Measurements from ENCODE around the gene AUP1.
A peak's percentile ranks its signal among the peaks of the same experiment; 100 is the strongest.

The AUP1 gene

GRCh38 chr2:74513605-74514367 lies 15.7 kb downstream of the AUP1 start:
- DNase-seq (ENCODE audit: low read depth), result no peak

- no peak for DNase-seq (ENCODE audit: low read depth)
Measured at GRCh38 chr2:74512744-74513604, 16.5 kb downstream of the AUP1 start.

GRCh38 chr2:74511104-74511989 lies 18.2 kb downstream of the AUP1 start:
- no peak for DNase-seq (ENCODE audit: low read depth)

DNA sequence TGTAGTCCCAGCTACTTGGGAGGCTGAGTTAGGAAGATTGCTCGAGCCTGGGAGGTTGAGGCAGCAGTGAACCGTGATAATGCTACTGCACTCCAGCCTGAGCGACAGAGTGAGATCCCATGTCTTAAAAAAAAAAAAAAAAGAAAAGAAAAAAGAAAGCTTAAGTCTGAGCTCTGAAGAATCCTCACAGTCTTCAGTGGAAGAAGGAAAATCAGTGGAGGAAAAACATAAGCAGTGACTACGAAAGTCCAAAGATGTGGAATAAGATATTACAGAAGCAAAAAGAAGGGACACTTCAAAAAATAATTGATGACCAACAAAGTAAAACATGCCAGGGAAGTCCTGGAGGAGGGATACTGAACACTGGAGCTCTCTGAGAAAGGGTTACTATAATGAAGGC lies 19.2 kb downstream of the AUP1 start:
- DNase-seq (ENCODE audit: low read depth), result no peak

- no peak for DNase-seq (ENCODE audit: low read depth)
Measured at GRCh38 chr2:74507926-74508520, 21.5 kb downstream of the AUP1 start.

DNA sequence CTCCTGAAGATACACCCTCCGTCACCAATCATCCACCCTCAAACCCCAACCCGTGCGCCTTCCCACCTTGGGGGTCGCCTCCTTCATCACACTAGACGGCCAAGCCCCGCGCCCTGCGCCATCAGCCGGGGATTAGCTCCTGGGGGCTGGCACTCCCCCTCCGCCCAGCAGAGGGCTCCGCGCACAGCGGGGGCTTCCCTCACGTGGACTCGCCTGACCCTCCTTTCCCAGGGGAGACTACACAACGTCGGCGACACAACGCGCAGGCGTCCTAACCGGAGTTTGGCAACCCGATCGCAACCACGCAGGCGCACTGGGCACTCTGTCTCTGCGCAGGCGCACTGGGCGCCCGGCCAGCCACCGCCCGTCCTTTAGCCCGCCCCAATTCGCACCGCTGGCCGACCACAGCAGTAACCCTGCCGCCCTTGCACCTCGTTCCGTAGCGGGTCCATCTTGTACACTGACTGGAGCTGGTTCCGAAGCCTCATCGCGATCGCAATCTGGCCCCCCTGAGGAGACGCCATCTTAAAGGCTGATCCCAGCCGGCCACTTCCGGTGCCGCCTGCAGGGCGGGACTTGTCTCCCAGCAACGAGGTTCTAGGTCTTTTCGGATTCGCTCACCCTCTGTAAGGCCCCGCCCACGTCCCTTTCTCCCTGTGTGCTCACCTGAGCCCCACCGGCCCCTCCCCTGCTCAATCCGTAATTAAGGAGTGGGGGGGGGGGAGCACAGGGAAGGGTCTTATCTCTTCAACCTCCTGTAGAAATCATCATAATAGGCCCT lies 22.2 kb downstream of the AUP1 start, which contains the start of gene PCGF1:
PCGF1 (minus strand) TSS at position 551 of the 781 bp plus-strand sequence; CDS start at position 524, 27 bp downstream.
- DNase-seq (ENCODE audit: low read depth), result peak; percentile 91

GRCh38 chr2:74505448-74506246 lies 23.9 kb downstream of the AUP1 start:
- no peak for DNase-seq (ENCODE audit: low read depth)

GRCh38 chr2:74504591-74504990 lies 24.9 kb downstream of the AUP1 start:
- DNase-seq (ENCODE audit: low read depth), result no peak

- DNase-seq (ENCODE audit: low read depth), result no peak
Measured at GRCh38 chr2:74503506-74504475, 25.7 kb downstream of the AUP1 start.

GRCh38 chr2:74502720-74503505 lies 26.6 kb downstream of the AUP1 start:
- no peak for DNase-seq (ENCODE audit: low read depth)

GRCh38 chr2:74502147-74502719 lies 27.3 kb downstream of the AUP1 start:
- no peak for DNase-seq (ENCODE audit: low read depth)

DNA sequence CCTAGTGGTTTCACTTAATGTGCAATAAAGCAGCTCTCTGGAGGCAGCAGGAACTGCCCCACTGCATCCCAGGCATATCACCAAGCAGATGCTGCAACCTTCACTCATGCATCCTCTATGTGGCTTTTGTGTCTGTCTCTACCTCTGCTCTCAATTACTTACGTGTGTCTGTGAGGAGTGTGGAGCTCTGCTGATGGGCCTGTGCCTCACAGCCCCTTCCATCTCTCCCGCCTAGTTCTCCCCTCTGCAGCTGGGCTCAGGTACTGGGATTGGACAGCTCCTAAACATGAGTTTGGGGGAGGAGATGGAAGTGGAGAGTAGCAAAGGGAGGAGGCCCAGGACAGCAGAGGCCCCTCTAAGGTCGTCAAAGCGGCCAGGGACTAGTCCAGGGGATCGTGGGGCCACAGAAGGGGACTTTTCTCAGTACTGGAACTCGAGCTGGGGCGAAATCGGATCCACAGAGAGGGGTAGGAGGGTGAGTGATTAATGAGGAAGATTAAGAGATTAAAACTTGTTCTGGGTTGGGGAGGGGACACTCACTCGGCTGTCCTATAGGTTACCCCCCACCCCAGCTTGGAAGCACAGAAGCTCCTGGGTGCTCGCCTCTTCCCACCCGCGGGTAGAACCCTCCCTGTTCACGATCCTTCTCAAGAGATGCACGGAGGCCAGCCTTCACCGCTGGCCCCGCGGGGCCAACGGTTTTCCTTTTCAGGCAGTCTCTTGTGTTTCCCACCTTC lies 28.0 kb downstream of the AUP1 start:
- no peak for DNase-seq (ENCODE audit: low read depth)

GRCh38 chr2:74500578-74500946 lies 28.9 kb downstream of the AUP1 start:
- no peak for DNase-seq (ENCODE audit: low read depth)

DNA sequence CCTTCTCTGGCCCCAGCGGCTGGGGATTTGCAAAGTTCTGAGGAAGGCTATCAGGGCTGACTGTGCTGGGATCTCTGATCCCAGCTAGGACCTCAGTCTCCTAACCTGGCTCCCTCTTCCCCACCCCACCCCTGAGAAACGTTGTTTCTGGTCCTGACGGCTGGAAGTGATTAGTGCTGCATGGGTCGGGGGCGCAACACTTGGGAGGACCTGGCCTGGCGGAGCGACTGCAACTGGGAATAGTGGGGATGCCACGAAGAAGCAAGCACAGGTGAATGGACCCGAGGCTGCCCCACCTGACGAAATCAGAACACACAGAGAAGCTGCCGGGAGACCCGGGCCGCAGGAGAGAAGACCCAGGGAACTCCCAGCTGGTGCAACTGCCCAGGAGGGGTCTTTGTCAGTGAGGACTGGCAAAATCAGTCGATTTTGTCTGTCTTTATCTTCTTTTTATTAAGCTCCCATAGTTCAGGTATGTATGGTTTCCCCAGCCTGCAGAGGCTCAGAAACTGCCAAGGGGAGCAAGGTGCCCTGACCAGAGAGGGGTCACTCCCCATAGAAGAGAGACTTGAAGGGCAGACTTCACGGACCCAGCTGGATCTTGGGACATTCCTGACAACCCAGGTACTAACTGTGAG lies 29.4 kb downstream of the AUP1 start:
- no peak for DNase-seq (ENCODE audit: low read depth)

DNA sequence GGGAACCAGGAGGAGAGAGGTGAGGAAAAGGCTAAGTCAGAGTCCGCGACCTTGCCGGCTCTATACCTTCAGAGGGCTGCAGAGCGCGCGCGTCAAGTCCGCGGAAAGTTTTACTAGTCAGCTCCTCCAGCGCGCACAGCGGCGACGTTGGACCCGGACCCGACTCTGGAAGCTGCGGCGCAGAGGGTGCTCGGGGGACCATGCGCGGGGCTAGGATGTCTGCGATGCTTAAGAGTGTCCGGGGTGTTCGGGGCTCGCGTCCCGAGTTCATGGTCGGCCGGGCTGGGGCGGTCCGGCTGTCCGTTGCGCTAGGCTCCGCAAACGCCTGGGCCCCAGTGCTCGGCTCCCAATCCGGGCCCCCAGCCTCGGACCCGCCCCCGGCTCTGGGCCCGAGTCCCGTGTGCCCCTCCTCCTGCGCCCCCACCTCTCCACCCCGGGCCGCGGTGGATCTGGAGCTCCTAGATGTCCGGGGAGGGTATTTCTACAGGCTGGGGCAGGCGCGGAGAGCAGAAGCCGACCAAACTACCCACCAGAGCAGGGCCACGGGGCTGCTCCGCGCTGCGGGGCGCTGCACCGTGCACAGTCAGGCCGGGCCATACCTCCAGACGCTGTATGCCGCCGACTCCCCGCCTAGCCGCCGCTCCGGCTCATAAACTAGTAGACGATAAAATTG lies 30.1 kb downstream of the AUP1 start, which contains the start of gene LBX2:
LBX2 (minus strand) TSS at position 337 of the 673 bp plus-strand sequence; CDS start at position 271, 66 bp downstream.
- DNase-seq (ENCODE audit: low read depth), result no peak

Data from non-pigmented ciliary epithelial cell (primary cell).